Gastroesophageal sphincter (tissue), 3 donors: ENCODE data around the gene MIX23.

Experiments used
- EP300 ChIP-seq: sonication (generic); formaldehyde crosslinking; IDR thresholded peaks from one replicate; pipeline ENCODE4 v1.6.1; 2017; ENCODE audit warnings: antibody characterized with exemption, mild to moderate bottlenecking
- POLR2A ChIP-seq, 2 donors: fragments of 450-650 bp; IDR thresholded peaks; one replicate each; pipeline ENCODE4 v1.6.1; 2017; ENCODE audit warnings: antibody characterized with exemption in 2 of 2, mild to moderate bottlenecking in 2 of 2, moderate library complexity in 1 of 2
- POLR2AphosphoS5 ChIP-seq: sonication (generic); formaldehyde crosslinking; IDR thresholded peaks from one replicate; pipeline ENCODE4 v1.6.1; 2017; ENCODE audit warnings: antibody characterized with exemption
- TF ChIP-seq, protein P1 (sequence below), 4 experiments: fragments of 200-600 bp in 2 of 4; fragments of 450-650 bp in 2 of 4; sonication (generic) in 1 of 4; IDR thresholded peaks; one replicate each; pipeline ENCODE4 v1.5.1; 2017 to 2019; ENCODE audit warnings: antibody characterized with exemption in 4 of 4, mild to moderate bottlenecking in 2 of 4, moderate library complexity in 2 of 4

DNA sequence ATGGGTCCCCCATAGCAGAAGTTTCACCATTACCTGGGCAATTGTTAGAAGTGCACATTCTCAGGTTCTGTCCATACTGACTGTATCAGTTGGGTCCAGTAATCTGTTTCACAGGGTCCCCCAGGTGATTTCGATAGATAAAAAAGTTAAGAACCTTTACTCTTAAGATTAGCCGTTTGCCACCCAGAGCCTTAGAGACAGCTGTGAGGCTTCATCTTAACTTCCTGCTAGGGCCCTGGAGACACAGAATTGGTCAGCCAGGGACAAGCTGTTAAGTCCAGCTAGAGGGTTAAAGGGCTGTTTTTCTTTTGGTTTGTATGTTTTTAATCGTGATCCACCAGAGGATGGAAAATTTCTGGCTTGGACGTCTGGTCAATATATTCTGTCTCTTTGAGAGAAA, 7.6 kb upstream of the MIX23 start:
- TF ChIP-seq, protein P1, sequence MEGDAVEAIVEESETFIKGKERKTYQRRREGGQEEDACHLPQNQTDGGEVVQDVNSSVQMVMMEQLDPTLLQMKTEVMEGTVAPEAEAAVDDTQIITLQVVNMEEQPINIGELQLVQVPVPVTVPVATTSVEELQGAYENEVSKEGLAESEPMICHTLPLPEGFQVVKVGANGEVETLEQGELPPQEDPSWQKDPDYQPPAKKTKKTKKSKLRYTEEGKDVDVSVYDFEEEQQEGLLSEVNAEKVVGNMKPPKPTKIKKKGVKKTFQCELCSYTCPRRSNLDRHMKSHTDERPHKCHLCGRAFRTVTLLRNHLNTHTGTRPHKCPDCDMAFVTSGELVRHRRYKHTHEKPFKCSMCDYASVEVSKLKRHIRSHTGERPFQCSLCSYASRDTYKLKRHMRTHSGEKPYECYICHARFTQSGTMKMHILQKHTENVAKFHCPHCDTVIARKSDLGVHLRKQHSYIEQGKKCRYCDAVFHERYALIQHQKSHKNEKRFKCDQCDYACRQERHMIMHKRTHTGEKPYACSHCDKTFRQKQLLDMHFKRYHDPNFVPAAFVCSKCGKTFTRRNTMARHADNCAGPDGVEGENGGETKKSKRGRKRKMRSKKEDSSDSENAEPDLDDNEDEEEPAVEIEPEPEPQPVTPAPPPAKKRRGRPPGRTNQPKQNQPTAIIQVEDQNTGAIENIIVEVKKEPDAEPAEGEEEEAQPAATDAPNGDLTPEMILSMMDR (IDR thresholded peaks at IDR 0.05): no peak
- TF ChIP-seq POLR2AphosphoS5: no peak
- TF ChIP-seq POLR2A (IDR thresholded peaks at IDR 0.05): no peak
- TF ChIP-seq EP300: no peak
